Measurements from ENCODE around the gene PTPRG. TPM values are rescaled to one million over a fixed set of nuclear protein-coding genes. Genes with fewer than 3 reads are reported as not detected.
"Not testable (repeated sequence)": the region's sequence is repeated elsewhere in the genome, so short reads cannot be mapped to it uniquely, and the experiment has no call there.

Gene PTPRG
- total RNA-seq, 1 donor from 2014 or later = 0.84 TPM

DNA sequence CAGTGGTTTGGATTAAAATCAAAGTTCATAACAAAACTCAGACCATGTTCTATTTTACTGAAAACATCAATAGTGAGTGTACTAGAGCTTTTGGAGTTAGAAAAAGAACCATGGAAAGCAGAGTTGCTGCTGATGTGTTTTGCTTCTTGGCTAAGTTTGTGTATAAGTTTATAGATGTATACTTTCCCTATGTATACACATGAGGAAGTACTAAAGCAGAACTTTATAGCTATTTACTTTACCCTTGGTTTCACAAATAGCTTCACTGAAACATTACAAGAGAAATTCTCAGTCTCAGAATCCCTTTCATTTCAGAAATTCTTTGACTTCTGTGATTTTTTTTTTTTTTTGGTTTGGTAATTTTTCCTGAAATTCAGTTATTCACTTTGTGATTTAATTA, 229.0 kb downstream of the PTPRG start:
- intact Hi-C loops (cut with micrococcal nuclease) = no loop called here

GRCh38 chr3:61793056-61793455, 231.7 kb downstream of the PTPRG start:
- intact Hi-C loops (cut with micrococcal nuclease) = no loop called here

GRCh38 chr3:61793521-61793920, 232.2 kb downstream of the PTPRG start:
- intact Hi-C loops (cut with micrococcal nuclease) = no loop called here

DNA sequence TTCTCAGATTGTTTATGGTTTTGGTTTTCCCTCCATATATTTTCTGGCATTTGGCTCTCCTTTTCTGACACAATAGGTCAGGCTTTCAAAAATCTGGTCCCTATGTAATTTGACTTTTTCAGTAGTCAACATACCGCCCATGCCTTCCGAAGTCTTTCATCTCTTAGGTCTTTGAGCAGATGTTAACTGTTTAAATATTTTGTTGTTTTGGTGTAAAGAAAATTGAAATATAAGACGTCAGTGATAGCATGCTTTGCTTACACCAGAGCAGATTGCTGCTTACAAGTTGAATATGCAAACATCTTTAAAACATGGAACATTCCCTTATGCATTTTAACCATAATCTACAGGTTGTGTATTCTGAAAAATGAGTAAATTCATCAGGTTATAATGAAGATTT, 233.0 kb downstream of the PTPRG start:
- intact Hi-C loops (cut with micrococcal nuclease) = no loop called here

DNA sequence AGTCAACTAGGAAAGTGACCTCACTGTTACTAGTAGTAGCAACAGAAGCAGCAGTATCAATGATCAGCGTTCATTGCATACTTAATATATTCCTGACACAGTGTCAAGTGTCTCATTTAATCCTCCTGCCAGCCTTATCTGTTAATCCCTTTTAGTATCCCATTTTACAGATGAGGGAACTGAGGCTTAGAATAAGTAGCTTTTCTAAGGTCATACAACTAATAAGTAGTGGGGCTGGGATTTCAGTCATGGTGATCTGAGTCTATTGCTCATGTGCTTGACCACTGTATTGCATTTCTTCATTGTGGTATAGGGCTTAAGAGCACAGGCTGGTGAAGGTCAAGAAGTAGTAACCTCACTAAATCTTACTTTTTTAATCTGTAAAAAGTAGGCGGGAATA, 233.6 kb downstream of the PTPRG start:
- intact Hi-C loops (cut with micrococcal nuclease) = no loop called here

- intact Hi-C loops (cut with micrococcal nuclease) = no loop called here
Measured at GRCh38 chr3:61796088-61796680, 234.8 kb downstream of the PTPRG start.

DNA sequence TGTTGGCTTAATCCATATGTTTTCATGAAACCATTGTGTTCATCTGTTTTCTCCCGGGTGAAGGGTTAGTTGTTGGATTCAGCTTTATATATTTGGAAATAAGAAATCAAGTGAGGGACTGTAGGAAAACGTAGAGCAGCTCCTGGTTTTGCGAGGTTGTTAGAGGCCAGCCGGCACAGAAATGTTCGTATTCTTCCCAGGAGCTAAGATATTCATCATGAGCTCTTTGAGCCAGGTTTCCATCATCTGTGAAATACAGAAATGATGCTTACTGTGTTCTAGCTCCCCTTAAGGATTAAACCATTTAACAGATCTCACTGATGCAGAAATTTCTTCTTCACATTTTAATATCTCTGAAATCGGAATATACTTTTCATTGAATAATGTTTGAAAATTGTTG, 235.5 kb downstream of the PTPRG start:
- intact Hi-C loops (cut with micrococcal nuclease) = no loop called here

DNA sequence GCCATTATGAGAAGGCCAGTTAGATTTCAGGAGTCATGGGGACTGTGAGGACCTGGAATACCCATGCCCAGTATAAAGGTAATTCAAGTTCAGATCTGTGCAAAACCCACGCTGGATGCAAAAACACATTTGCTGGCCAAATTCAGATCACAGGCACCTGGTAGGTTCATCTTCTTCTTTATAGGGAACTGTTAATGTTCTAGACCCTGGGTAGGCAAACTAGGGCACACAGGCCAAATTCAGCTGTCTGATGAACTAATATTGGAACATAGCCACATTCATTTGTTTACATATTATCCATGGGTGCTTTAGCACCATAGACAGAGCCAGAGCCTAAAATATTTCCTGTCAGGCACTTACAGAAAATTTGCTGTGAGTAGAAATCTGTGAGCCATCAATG, 241.4 kb downstream of the PTPRG start:
- intact Hi-C loops (cut with micrococcal nuclease) = no loop called here

DNA sequence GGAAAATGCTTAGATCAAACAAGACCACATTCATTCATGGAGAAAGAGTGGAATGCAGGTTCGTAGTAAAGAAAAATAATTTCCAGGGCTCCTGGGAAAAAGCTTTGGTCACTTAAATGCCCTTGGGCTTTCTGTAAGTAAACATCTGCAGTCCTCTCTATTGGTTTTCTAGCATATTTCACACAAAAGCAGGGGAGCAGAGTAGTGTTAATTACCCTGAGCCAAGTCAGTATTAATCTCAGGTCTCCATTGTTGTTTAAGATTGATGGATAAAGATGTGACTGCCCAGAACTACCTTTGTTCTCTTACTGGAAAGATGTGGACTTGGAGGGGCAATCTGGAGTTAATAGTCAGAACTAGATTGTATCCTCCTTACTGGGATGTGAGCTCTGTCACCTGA, 242.6 kb downstream of the PTPRG start:
- intact Hi-C loops (cut with micrococcal nuclease) = no loop called here

- intact Hi-C loops (cut with micrococcal nuclease) = no loop called here
Measured at GRCh38 chr3:61804782-61805181, 243.4 kb downstream of the PTPRG start.

- intact Hi-C loops (cut with micrococcal nuclease) = no loop called here
Measured at GRCh38 chr3:61805510-61806080, 244.2 kb downstream of the PTPRG start.

GRCh38 chr3:61806810-61807209, 245.4 kb downstream of the PTPRG start:
- intact Hi-C loops (cut with micrococcal nuclease) = no loop called here

DNA sequence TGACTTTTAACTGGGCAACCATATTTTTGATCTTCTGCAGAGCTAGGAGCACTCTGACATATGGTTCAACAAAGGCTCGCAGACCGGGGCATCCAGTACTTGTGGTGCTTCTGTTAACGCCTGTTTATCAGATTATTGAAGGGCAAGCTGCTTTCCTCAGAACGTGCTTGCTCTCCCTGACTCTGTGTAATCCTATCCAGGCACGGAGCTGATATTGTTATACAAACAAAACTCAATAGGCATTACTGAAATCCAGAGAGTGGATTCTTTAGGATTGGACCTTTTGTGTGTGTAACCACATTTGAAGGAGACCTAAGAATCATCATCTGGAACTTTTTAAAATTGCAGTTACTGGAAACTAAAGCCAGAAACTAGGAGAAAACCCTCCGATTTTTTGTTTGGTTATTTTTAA, 246.5 kb downstream of the PTPRG start:
- intact Hi-C loops (cut with micrococcal nuclease) = no loop called here

DNA sequence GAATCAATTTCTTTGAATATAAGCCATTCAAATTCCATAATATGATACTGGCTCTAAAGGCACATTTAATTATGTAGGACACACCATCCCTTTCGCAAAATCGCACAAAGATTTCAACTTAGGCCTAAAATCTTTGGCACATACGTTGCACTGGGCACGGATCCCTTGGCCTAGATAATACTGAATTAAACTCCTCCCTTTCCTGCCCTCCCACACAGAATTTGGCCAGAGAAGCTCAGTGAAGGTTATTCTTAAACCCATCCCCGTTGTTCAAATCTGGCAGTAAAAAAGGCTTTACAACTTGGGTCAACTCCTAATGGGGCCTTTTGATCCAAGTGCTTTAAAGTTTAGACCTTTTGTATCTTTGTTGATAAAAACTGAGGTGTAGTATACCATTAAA, 247.2 kb downstream of the PTPRG start:
- intact Hi-C loops (cut with micrococcal nuclease) = no loop called here

DNA sequence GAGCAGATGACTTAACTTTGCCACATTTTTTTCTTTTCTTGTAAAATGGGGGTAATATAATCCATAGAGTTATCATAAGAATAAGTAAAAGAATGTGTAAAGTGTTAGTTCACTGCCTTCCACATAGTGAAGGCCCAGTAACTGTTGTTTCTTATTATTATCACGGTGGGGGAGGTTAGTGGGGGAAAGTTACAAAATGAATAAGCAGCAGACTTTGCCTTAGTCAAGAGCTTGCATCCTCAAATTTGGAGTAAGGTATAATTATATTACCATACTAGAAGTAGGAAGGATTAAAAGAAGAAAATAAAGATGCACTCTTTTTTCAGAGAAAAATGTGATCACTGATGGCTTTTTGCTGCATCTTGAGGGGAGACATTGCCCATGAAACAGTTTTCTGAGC, 247.6 kb downstream of the PTPRG start:
- intact Hi-C loops (cut with micrococcal nuclease) = no loop called here

- intact Hi-C loops (cut with micrococcal nuclease) = no loop called here
Measured at GRCh38 chr3:61809879-61810278, 248.5 kb downstream of the PTPRG start.

DNA sequence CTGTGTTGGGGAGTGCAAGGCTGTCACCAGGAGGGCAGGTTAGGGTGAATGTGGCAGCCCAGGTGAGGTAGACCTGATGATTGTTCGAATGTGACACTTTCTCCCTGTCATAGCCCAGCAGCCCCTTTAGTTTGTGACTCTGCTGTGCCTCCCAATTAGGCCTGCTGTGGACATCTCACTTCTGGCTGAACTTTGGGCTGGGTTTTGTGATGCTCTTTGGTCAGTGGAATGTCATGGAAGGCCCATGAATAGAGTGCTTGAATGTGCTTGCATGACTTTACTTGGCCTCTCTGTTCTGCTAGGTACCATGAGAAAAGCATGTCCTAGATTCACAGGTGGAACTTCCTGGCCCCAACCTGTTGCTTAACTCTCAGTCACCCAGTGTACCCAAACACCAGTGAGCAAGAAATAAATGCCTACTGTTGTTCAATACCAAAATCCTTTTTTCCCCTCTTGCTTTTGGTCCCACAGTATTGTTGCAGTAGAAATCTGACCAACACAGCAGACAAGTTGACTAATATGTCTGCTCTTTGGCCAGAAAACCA, 249.7 kb downstream of the PTPRG start:
- intact Hi-C loops (cut with micrococcal nuclease) = no loop called here

DNA sequence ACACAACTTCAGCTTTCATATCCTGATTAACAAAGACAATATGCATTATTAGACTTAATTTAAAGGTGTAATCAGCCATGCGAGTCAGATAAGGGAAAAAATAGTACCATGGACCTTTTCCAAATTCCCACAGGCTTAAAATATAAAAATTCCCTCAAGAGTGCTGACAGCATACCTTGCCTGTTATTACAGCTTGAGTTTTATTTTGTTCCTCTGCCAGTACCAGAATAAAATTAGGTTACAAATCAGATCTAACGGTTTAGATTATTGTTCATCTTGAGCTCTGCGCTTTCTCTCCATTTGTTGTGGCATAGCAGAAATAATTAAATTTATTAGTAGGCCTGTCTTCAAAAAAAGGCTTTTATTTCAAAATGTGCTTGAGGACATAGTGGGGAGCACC, 250.3 kb downstream of the PTPRG start:
- intact Hi-C loops (cut with micrococcal nuclease) = no loop called here

- intact Hi-C loops (cut with micrococcal nuclease) = no loop called here
Measured at GRCh38 chr3:61812085-61812484, 250.7 kb downstream of the PTPRG start.

DNA sequence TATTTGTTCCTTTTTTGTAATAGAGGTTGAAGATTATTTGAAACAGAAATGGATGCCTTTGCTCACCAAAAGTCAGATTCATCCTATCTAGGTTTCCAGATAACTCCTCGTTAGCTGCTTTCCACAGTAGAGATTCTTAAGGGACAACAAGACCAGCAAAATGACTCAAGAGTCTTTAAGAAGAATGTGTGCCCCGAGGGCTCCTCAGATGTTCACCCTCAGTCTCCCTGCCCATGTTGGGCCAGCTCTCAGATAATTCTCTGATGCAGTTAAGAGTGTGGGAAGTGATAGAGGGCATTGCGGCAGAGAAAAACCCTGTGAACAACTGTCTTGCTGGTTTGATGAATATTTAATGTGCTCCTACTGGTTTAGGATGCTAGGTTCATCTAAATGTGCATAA, 251.1 kb downstream of the PTPRG start:
- intact Hi-C loops (cut with micrococcal nuclease) = no loop called here

DNA sequence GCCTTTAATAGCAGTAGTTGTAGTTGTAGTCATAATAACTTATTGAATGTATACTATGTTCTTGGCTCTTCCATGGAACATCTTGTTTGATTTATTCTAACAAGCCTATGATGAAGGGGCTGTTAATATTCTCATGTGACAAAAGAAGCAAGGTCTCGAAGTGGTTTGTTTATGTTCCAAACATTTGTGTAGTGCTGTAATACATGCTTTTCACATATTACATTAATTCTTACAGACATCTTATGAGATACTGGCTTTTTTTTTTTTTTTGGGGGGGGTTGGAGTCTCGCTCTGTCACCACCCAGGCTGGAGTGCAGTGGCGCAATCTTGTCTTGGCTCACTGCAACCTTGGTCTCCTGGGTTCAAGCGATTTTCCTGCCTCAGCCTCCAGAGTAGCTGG, 252.3 kb downstream of the PTPRG start:
- intact Hi-C loops (cut with micrococcal nuclease) = no loop called here

GRCh38 chr3:61814674-61815073, 253.3 kb downstream of the PTPRG start:
- intact Hi-C loops (cut with micrococcal nuclease) = no loop called here

GRCh38 chr3:61816304-61816703, 254.9 kb downstream of the PTPRG start:
- intact Hi-C loops (cut with micrococcal nuclease) = not testable (repeated sequence)
